Spleen (tissue), 11 donors: ENCODE data around the gene PIH1D1. TPM values are rescaled to one million over a fixed set of nuclear protein-coding genes. Genes with fewer than 3 reads are reported as not detected.

Experiments
- DNase-seq: peaks from one replicate; pipeline ENCODE4 v3.0.0-alpha.2; 2020
- H3K27ac ChIP-seq, 8 donors: fragments of 200-600 bp; sonication (generic) in 7 of 8; 1 replicate in 4 of 8; 2 replicates in 4 of 8; pipeline versions ENCODE4 v1.5.0 to v1.8.0; 2016 to 2021; ENCODE audit warnings: inconsistent platforms in 4 of 8, mild to moderate bottlenecking in 4 of 8, moderate library complexity in 1 of 8
- H3K27me3 ChIP-seq, 7 donors: fragments of 200-600 bp; sonication (generic) in 6 of 7; replicated peaks in 1 of 7; 1 replicate in 4 of 7; 2 replicates in 3 of 7; pipeline versions ENCODE4 v1.5.0 to v1.8.0; 2016 to 2021; ENCODE audit warnings: inconsistent platforms in 3 of 7, mild to moderate bottlenecking in 1 of 7
- H3K36me3 ChIP-seq, 6 donors: fragments of 200-600 bp; sonication (generic) in 5 of 6; 1 replicate in 4 of 6; 2 replicates in 2 of 6; pipeline versions ENCODE4 v1.5.0 to v1.8.0; 2016 to 2021; ENCODE audit warnings: inconsistent platforms in 2 of 6
- H3K4me1 ChIP-seq, 6 donors: fragments of 200-600 bp; sonication (generic) in 5 of 6; 1 replicate in 3 of 6; 2 replicates in 3 of 6; pipeline versions ENCODE4 v1.5.0 to v1.8.0; 2016 to 2021; ENCODE audit warnings: inconsistent platforms in 3 of 6
- H3K4me3 ChIP-seq, 8 donors: fragments of 200-600 bp; sonication (generic) in 7 of 8; 1 replicate in 4 of 8; 2 replicates in 4 of 8; pipeline versions ENCODE4 v1.5.0 to v1.8.0; 2016 to 2021; ENCODE audit warnings: inconsistent platforms in 4 of 8, mild to moderate bottlenecking in 4 of 8, moderate library complexity in 2 of 8
- H3K9me3 ChIP-seq, 8 donors: fragments of 200-600 bp; sonication (generic) in 7 of 8; 1 replicate in 4 of 8; 2 replicates in 4 of 8; pipeline versions ENCODE4 v1.5.0 to v1.8.0; 2016 to 2021; ENCODE audit warnings: inconsistent platforms in 4 of 8
- POLR2A ChIP-seq, 3 donors: fragments of 450-650 bp; IDR thresholded peaks; one replicate each; pipeline ENCODE4 v1.5.1; 2017; ENCODE audit warnings: antibody characterized with exemption in 3 of 3, mild to moderate bottlenecking in 1 of 3
- POLR2AphosphoS5 ChIP-seq, 3 donors: sonication (generic); formaldehyde crosslinking; IDR thresholded peaks; one replicate each; pipeline ENCODE4 v1.5.1; 2017; ENCODE audit warnings: antibody characterized with exemption in 3 of 3
- WGBS, 5 donors: extraction: QIAGEN DNeasy Blood & Tissue Kit in 3 of 5; methylation state at CpG; one replicate each; pipeline versions ENCODE4 v1.1.5 to v1.1.7; 2013 to 2018; 5-methylcytosine and 5-hydroxymethylcytosine counted together
- intact Hi-C: fragments of 100-400 bp; cut with DNase I; formaldehyde crosslinking; loops from one replicate; pipeline ENCODE4 v1.15.0; 2023; ENCODE audit warnings: low total_unique reads
- polyA plus RNA-seq, 3 donors: library from polyadenylated mRNA; stranded (reverse); fragments of 200-250 nt; gene quantifications; one replicate each; pipeline ENCODE4 v1.2.1, GENCODE V29; 2013
- total RNA-seq, 7 donors: library from RNA; depleted of rRNA in 3 of 7; stranded (reverse); fragments of >200 nt in 3 of 7; fragmentation: NEBNext Ultra II Directional in 4 of 7; extraction: Animal tissue kit (Norgen Biotek cat#: 25700) in 4 of 7; gene quantifications; one replicate each; pipeline versions ENCODE4 v1.1.0 to v1.2.1, GENCODE V29; 2016 to 2021
- TF ChIP-seq, protein P1 (sequence below), 11 experiments: fragments of 200-600 bp in 7 of 11; fragments of 450-650 bp in 4 of 11; sonication (generic) in 4 of 11; IDR thresholded peaks in 8 of 11; conservative IDR thresholded peaks in 3 of 11; 1 replicate in 7 of 11; 2 replicates in 4 of 11; pipeline versions ENCODE4 v1.4.0 to v1.8.0; 2016 to 2021; ENCODE audit warnings: antibody characterized with exemption in 11 of 11, inconsistent platforms in 4 of 11, mild to moderate bottlenecking in 1 of 11
- donor health status: healthy with polysubstance abuse.
- donor health status: DM: no; HTN: no; CAD: no; lungs with moderate emphysema.
- donor health status: DM: no; HTN: no; CAD: no.
- donor health status: Bipolar disorder and iron deficiency.
- donor health status: healthy.
- donor health status: DM: no; HTN: no; CAD: no.
- donor health status: DM: yes; HTN: yes; CAD: no.

The PIH1D1 gene
- total and polyA plus RNA-seq, 10 donors = 76.0 to 140 (median 86.3) TPM

- intact Hi-C loops = no loop called here
- Histone ChIP-seq H3K27me3 (no peaks in the 10 kb centered on the region), H3K9me3 (no peaks in the 10 kb centered on the region), H3K36me3 (peaks cover 2 to 58% (median 48%) of the 10 kb centered on the region in 6 donors), H3K27ac (peak overlapping the region in 5 of 8 donors; percentile 14 to 52 (median 29)), H3K4me1 (peaks cover 26 to 79% (median 62%) of the 10 kb centered on the region in 6 donors), H3K4me3 (no peak overlapping the region)
- no peak for DNase-seq
- 67 to 81% (median 78%) methylated on average over 12 of the region's 12 CpGs for WGBS, 5 donors
- TF ChIP-seq, protein P1, sequence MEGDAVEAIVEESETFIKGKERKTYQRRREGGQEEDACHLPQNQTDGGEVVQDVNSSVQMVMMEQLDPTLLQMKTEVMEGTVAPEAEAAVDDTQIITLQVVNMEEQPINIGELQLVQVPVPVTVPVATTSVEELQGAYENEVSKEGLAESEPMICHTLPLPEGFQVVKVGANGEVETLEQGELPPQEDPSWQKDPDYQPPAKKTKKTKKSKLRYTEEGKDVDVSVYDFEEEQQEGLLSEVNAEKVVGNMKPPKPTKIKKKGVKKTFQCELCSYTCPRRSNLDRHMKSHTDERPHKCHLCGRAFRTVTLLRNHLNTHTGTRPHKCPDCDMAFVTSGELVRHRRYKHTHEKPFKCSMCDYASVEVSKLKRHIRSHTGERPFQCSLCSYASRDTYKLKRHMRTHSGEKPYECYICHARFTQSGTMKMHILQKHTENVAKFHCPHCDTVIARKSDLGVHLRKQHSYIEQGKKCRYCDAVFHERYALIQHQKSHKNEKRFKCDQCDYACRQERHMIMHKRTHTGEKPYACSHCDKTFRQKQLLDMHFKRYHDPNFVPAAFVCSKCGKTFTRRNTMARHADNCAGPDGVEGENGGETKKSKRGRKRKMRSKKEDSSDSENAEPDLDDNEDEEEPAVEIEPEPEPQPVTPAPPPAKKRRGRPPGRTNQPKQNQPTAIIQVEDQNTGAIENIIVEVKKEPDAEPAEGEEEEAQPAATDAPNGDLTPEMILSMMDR (IDR thresholded peaks at IDR 0.05 in 8 of 11, conservative IDR thresholded peaks at IDR 0.05 in 3 of 11) = no peak
- TF ChIP-seq POLR2AphosphoS5 (IDR thresholded peaks at IDR 0.05) = peak in 1 of 3 donors; percentile 68
Measured at GRCh38 chr19:49492573-49493405, 41.2 kb upstream of the PIH1D1 start.

- peaks cover 2 to 51% (median 42%) of the 10 kb centered on the region in 6 donors for H3K36me3 ChIP-seq
- no peaks in the 10 kb centered on the region for H3K9me3 ChIP-seq
- H3K4me3 ChIP-seq = no peak overlapping the region
- intact Hi-C loops = no loop called here
- no peaks in the 10 kb centered on the region for H3K27me3 ChIP-seq
- WGBS, 5 donors = 72 to 83% (median 77%) methylated on average over 7 of the region's 7 CpGs
- no peak for DNase-seq
- TF ChIP-seq POLR2AphosphoS5 (IDR thresholded peaks at IDR 0.05) (peak in 1 of 3 donors; percentile 45), POLR2A (IDR thresholded peaks at IDR 0.05) (no peak)
- H3K4me1 ChIP-seq = peaks cover 21 to 72% (median 58%) of the 10 kb centered on the region in 6 donors
- H3K27ac ChIP-seq = peak overlapping the region in 1 of 8 donors; percentile 52
Measured at GRCh38 chr19:49491804-49492572, 40.4 kb upstream of the PIH1D1 start.

GRCh38 chr19:49491030-49491803 is 39.6 kb upstream of the PIH1D1 start:
- Histone ChIP-seq H3K4me1 (peaks cover 21 to 77% (median 62%) of the 10 kb centered on the region in 6 donors), H3K27me3 (no peaks in the 10 kb centered on the region), H3K27ac (peak overlapping the region in 3 of 8 donors; percentile 92 to 96 (median 92)), H3K9me3 (no peaks in the 10 kb centered on the region), H3K4me3 (no peak overlapping the region), H3K36me3 (peaks cover 2 to 52% (median 42%) of the 10 kb centered on the region in 6 donors)
- no peak for TF ChIP-seq POLR2A (IDR thresholded peaks at IDR 0.05)
- intact Hi-C loops = no loop called here
- DNase-seq = no peak
- WGBS, 5 donors = 75 to 88% (median 86%) methylated on average over 15 to 17 of the region's 17 CpGs

DNA sequence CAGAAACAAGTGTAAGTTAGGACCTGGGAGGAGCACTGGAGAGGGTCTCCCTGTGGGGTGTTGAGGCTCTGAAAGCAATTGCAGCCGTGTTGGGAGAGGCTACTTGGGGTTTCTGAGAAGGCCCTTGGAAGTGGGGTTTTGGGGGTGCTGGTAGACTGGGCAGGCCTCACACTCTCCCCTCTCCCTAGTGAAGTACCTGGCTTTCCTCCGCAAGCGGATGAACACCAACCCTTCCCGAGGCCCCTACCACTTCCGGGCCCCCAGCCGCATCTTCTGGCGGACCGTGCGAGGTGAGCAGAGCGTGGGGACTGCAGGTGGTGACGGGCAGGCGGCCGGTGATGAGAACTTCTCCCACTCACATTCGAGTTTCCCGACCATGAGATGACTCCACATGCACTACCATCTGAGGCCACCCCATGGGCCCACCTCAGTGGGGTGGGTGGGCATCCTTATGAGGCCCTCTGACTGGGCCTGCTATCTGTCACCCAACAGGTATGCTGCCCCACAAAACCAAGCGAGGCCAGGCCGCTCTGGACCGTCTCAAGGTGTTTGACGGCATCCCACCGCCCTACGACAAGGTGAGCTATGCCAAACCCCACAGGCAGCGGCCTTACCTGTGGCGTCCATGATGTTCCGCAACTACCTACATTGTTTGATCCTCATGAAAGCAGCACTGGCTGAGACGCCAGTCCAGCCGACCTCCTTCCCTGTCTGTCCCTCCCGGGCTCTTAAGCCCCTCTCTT is 38.8 kb upstream of the PIH1D1 start:
- DNase-seq = no peak
- Histone ChIP-seq H3K27ac (peak overlapping the region in 6 of 8 donors; percentile 40 to 96 (median 93)), H3K4me1 (peaks cover 21 to 74% (median 58%) of the 10 kb centered on the region in 6 donors), H3K4me3 (peak overlapping the region in 6 of 8 donors; percentile 76 to 96 (median 88)), H3K9me3 (no peaks in the 10 kb centered on the region), H3K27me3 (no peaks in the 10 kb centered on the region), H3K36me3 (peaks cover 2 to 60% (median 42%) of the 10 kb centered on the region in 6 donors)
- intact Hi-C loops = no loop called here
- TF ChIP-seq POLR2AphosphoS5 (IDR thresholded peaks at IDR 0.05) = peak; percentile 7 to 76 (median 63)
- TF ChIP-seq, protein P1 (IDR thresholded peaks at IDR 0.05 in 8 of 11, conservative IDR thresholded peaks at IDR 0.05 in 3 of 11) = no peak
- 72 to 87% (median 85%) methylated on average over 23 to 27 of the region's 27 CpGs for WGBS, 5 donors
